Cardiac muscle cell (in vitro differentiated cells and primary cell): ENCODE data around the gene SKOR1. TPM values are rescaled to one million over a fixed set of nuclear protein-coding genes. Genes with fewer than 3 reads are reported as not detected.

Source experiments
- DNase-seq, 2 donors: peaks; one replicate each; pipeline versions ENCODE4 v3.0.0 to v3.0.0-alpha.2; 2010 to 2017; ENCODE audit warnings: low read depth in 1 of 2, low spot score in 1 of 2
- H3K27ac ChIP-seq: fragments of 200-600 bp; sonication (generic); 2 replicates; pipeline ENCODE4 v1.5.1; 2016
- H3K27me3 ChIP-seq: fragments of 200-600 bp; sonication (generic); 2 replicates; pipeline ENCODE4 v1.6.0; 2016; ENCODE audit warnings: control low read depth
- H3K36me3 ChIP-seq: fragments of 200-600 bp; sonication (generic); 2 replicates; pipeline ENCODE4 v1.5.1; 2016; ENCODE audit warnings: control low read depth
- H3K4me1 ChIP-seq: fragments of 200-600 bp; sonication (generic); 2 replicates; pipeline ENCODE4 v1.8.1; 2017; ENCODE audit warnings: low read depth, mild to moderate bottlenecking, mixed run types
- H3K4me3 ChIP-seq: fragments of 200-600 bp; sonication (generic); 2 replicates; pipeline ENCODE4 v1.5.1; 2016; ENCODE audit warnings: mild to moderate bottlenecking
- H3K9me3 ChIP-seq: fragments of 200-600 bp; sonication (generic); 2 replicates; pipeline ENCODE4 v1.5.1; 2017; ENCODE audit warnings: low read depth, mild to moderate bottlenecking, control low read depth
- polyA plus RNA-seq: library from polyadenylated mRNA; unstranded; fragments of >200 nt; fragmentation: Nextera tagmentation; extraction: Ambion mirVana; gene quantifications from 2 replicates; pipeline ENCODE4 v1.2.1, GENCODE V29; 2016
- total RNA-seq: library from RNA; depleted of rRNA; stranded (reverse); fragments of >200 nt; gene quantifications from 2 replicates; pipeline ENCODE4 v1.2.3, GENCODE V29; 2016
- TF ChIP-seq, protein P1 (sequence below): IDR thresholded peaks from 2 replicates; pipeline ENCODE4 v1.5.1; 2012; ENCODE audit warnings: low read depth, mild to moderate bottlenecking, low read length

The SKOR1 gene
- total and polyA plus RNA-seq, 2 experiments from 2014 or later = 1.1 TPM; not detected in 1

DNA sequence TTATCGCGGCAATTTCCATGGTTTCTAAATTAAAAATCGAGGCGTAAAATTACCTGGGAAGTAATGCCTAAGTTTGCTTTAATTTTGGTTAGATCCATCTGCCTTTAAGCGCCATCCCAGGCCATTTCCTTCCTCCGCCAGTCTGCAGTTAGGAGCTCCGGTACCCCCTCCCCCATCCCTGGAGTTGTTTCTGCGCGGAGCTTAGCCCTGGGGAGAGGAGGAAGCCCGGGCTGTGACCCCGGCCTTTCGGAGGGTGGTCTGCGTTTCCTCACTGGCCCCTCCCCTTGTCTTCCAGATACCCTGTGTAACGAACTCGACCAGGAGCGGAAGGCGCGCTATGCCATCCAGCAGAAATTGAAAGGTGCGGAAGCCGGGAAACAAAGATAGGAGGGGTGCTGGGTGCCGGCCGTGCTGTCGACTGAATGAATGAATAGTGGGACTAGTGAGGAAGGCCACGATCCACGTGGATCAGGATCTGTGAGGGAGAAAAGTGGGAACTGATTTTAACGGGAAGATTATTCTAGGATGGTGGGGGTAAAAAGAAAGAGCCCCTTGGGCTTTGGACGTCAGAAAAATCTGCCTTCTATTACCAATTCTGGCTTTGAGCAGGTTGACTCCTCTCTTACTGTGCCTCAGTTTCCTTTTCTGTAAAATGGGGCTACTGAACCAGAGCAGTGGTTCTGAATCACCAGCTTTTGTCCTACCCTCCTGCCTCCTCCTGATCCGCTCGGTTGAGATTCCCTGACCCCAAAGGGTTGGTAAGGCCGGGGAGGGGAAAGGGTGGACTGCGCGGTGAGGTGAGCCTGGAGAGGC is 7.8 kb downstream of the SKOR1 start:
- H3K27ac ChIP-seq = no peak overlapping the region
- TF ChIP-seq, protein P1, sequence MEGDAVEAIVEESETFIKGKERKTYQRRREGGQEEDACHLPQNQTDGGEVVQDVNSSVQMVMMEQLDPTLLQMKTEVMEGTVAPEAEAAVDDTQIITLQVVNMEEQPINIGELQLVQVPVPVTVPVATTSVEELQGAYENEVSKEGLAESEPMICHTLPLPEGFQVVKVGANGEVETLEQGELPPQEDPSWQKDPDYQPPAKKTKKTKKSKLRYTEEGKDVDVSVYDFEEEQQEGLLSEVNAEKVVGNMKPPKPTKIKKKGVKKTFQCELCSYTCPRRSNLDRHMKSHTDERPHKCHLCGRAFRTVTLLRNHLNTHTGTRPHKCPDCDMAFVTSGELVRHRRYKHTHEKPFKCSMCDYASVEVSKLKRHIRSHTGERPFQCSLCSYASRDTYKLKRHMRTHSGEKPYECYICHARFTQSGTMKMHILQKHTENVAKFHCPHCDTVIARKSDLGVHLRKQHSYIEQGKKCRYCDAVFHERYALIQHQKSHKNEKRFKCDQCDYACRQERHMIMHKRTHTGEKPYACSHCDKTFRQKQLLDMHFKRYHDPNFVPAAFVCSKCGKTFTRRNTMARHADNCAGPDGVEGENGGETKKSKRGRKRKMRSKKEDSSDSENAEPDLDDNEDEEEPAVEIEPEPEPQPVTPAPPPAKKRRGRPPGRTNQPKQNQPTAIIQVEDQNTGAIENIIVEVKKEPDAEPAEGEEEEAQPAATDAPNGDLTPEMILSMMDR = no peak
- peaks cover 100% of the 10 kb centered on the region for H3K27me3 ChIP-seq
- no peaks in the 10 kb centered on the region for H3K9me3 ChIP-seq
- peak in 1 of 2 donors; percentile 58 for DNase-seq
- H3K4me3 ChIP-seq = peak overlapping the region; percentile 13
- no peaks in the 10 kb centered on the region for H3K36me3 ChIP-seq
- H3K4me1 ChIP-seq = peaks cover 17% of the 10 kb centered on the region

DNA sequence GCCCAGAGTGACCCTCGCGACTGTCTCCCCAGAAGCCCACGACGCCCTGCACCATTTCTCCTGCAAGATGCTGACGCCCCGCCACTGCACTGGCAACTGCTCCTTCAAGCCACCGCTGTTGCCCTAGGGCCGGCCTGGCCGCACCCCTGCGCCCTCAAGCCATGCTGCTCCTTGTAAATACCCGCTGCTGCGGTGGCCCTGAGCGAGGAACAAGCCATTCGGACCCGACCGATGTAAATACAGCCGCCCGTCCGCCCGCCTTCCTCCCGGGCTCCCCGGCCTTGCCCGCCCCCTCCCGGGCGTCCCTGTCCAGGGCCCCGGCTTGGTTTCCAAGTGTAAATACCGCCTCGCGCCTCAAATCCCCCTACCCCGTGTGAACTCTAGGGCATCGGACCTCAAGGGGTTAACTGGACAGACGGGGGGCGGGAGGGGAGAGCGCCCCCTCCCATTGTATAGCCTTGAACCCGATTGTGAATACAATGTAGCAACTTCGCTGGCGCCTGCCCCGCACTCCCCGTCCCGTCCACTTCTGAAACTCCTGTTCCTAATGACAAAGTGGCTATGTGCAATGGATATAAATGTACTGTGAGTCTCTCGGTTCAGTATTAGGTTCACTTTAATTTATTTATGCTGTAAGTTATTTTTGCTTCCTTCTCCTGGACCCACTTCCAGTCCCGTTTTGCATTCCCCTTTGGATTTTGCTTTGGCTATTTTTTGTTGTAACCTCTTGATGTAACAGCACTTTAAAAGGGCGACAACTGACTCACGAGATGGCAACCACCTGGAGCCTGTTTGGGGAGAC is 8.6 kb downstream of the SKOR1 start:
- H3K4me1 ChIP-seq = peaks cover 20% of the 10 kb centered on the region
- H3K9me3 ChIP-seq = no peaks in the 10 kb centered on the region
- H3K4me3 ChIP-seq = peak overlapping the region; percentile 10
- H3K27ac ChIP-seq = no peak overlapping the region
- no peaks in the 10 kb centered on the region for H3K36me3 ChIP-seq
- DNase-seq = peak; percentile 47 to 72
- TF ChIP-seq, protein P1 = peak; percentile 49
- peaks cover 100% of the 10 kb centered on the region for H3K27me3 ChIP-seq

DNA sequence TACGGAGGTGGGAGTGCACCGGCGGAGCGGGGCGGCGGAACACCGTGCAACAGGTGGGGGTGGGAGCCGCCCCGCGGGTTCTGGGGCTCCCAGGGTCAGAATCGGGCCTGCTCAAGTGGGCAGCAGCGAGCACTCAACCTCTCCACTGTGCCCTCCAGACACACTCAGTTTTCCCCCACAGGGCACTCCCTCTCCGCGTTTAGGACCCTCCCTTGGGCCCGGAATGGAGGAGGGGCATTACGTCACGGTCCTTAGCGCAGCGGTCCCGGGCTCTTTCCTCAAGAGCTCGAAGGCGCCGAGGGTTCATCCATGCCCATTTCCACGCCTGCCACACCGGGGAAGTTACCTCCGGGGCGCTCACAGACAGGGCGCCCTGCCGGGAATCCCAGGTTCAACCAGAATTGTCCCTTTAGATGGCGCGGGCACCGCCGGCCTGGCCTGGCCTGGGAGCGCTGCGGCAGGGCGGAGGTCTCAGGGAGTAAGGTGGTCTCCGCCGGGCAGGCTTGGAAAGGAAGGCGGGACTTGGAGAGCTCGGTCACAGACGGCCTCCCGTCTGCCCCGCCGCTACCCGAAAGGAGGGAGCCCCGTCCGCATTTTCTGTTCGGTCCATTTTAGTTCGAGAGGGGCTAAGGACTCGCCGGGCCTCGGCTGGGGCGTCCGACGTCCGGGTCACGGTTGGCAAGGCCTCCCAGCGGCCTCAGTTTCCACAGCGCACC is 9.4 kb downstream of the SKOR1 start:
- Histone ChIP-seq H3K4me1 (peaks cover 27% of the 10 kb centered on the region), H3K4me3 (peak overlapping the region; percentile 10)
- no peak for DNase-seq

DNA sequence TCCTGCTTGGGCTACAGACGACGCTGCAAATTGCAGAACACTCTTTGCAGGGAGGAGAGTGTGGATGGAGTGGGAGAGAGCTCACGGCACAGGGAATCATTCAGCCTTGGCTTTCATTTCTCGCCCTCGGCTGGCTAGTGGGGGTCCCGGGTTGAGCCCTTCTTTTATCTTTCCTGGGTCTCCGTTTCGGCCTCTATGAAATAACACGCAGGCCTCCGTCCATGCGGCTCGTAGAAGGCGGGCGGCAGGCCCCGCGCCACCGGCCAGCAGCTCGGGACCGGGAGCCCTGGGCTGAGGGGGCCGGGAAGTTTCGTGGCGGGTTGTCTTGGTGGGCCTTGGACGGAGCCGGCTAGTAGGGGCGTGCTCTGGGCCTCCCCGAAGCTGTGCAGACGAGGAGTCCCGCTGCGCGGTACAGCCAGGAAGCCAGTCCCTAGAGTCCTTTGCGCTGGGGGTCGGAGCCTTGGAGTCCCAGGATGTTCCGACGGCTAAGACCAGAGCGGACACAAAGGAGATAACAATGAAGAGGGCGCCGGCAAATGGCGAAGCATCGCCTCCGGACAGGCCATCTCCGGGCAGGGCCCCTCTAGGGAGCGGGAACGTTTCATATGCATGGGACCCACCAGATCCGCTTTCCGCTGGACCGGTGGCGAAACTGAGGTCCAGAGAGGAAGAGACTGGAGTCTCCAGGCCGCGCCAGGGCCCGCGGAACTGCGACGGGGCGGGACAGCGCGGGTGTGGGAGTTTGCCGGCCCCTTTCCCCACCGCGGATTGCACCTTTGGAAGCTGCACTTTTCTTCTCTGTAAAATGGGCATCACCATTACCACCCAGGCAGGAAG is 10.2 kb downstream of the SKOR1 start:
- TF ChIP-seq, protein P1 = no peak
- H3K27ac ChIP-seq = no peak overlapping the region
- H3K36me3 ChIP-seq = no peaks in the 10 kb centered on the region
- H3K27me3 ChIP-seq = peaks cover 85% of the 10 kb centered on the region
- H3K4me1 ChIP-seq = peaks cover 27% of the 10 kb centered on the region
- no peaks in the 10 kb centered on the region for H3K9me3 ChIP-seq
- peak overlapping the region; percentile 12 for H3K4me3 ChIP-seq
- no peak for DNase-seq

More for the DNA sequence above, 9.4 kb downstream of the SKOR1 start:
- Histone ChIP-seq H3K9me3 (no peaks in the 10 kb centered on the region), H3K27me3 (peaks cover 93% of the 10 kb centered on the region), H3K27ac (no peak overlapping the region), H3K36me3 (no peaks in the 10 kb centered on the region)
- TF ChIP-seq, protein P1 = no peak

DNA sequence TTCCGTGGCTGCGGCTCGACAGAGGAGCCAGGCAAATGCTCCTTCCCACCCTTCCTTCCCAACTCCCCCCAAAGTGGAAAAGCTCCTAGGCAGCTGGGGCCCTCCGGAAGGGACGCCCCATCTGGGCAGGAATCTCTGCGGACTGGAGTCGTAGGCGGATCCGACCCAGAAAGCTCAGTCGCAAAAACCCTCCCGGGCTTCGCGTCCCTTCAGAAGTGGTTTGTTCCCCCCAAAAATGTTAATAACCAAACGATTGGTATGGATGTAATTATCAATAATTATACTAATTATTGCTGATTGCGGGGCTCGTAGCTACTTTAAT is 10.8 kb downstream of the SKOR1 start:
- Histone ChIP-seq H3K27ac (no peak overlapping the region), H3K9me3 (no peaks in the 10 kb centered on the region), H3K4me3 (peak overlapping the region; percentile 12), H3K4me1 (peaks cover 29% of the 10 kb centered on the region), H3K36me3 (no peaks in the 10 kb centered on the region), H3K27me3 (peaks cover 80% of the 10 kb centered on the region)
- TF ChIP-seq, protein P1 = no peak
- no peak for DNase-seq
